Measurements from ENCODE around the gene RHOG. TPM values are rescaled to one million over a fixed set of nuclear protein-coding genes. Genes with fewer than 3 reads are reported as not detected.

RHOG gene
- total and polyA plus RNA-seq, 9 of the 15 experiments (the other 6 are each of a cell fraction or from before 2014, with no cell fraction given), result 22.6 to 162 (median 80.3) TPM

- TF ChIP-seq SFPQ (IDR thresholded peaks at IDR 0.05; ENCODE audit: low read depth, low read length), result no peak
- 0 out of 4 replicates have a peak, but pooled peaks of 1 of the 2 experiments have one; percentile 3 for TF ChIP-seq KDM1A (IDR thresholded peaks at IDR 0.05)
- no peak for TF ChIP-seq CBX5 (IDR thresholded peaks at IDR 0.05; ENCODE audit: borderline replicate concordance, low read depth)
- TF ChIP-seq KLF6 (CRISPR knock-in tag; IDR thresholded peaks at IDR 0.05; ENCODE audit: borderline replicate concordance), result 0 out of 2 replicates have a peak, but pooled peaks have one; percentile 13
- no peak for TF ChIP-seq PHB2 (IDR thresholded peaks at IDR 0.05; ENCODE audit: low read depth)
- TF ChIP-seq PATZ1 (CRISPR knock-in tag; IDR thresholded peaks at IDR 0.05; ENCODE audit: borderline replicate concordance), result no peak
- TF ChIP-seq MNT (conservative IDR thresholded peaks at IDR 0.05), result no peak
- TF ChIP-seq NR3C1 (CRISPR knock-in tag; IDR thresholded peaks at IDR 0.05), result no peak
- TF ChIP-seq CBFA2T3 (IDR thresholded peaks at IDR 0.05), result no peak
- TF ChIP-seq ZBED1 (IDR thresholded peaks at IDR 0.05), result no peak
- no peak for TF ChIP-seq DLX4 (CRISPR knock-in tag; IDR thresholded peaks at IDR 0.05)
- no peak for TF ChIP-seq POLR3G (IDR thresholded peaks at IDR 0.05; ENCODE audit: extremely low read depth, insufficient read length, insufficient replicate concordance)
- no peak for TF ChIP-seq MXI1 (IDR thresholded peaks at IDR 0.05; ENCODE audit: low read depth, low read length)
- TF ChIP-seq CHCHD3 (CRISPR knock-in tag; IDR thresholded peaks at IDR 0.05), result no peak
- TF ChIP-seq ZNF398 (CRISPR knock-in tag; IDR thresholded peaks at IDR 0.05), result no peak
- no peak for TF ChIP-seq DACH1 (IDR thresholded peaks at IDR 0.05; ENCODE audit: partially characterized antibody)
- TF ChIP-seq MTF1 (CRISPR knock-in tag; IDR thresholded peaks at IDR 0.05; ENCODE audit: borderline replicate concordance), result no peak
- TF ChIP-seq TEAD2 (tag; IDR thresholded peaks at IDR 0.05), result no peak
- no peak for TF ChIP-seq NUFIP1 (IDR thresholded peaks at IDR 0.05; ENCODE audit: partially characterized antibody)
- TF ChIP-seq ZNF780A (CRISPR knock-in tag; IDR thresholded peaks at IDR 0.05), result no peak
- no peak for TF ChIP-seq CBX8 (IDR thresholded peaks at IDR 0.05; ENCODE audit: borderline replicate concordance, extremely low read depth, low read depth, low read length, poor library complexity, severe bottlenecking)
Measured at GRCh38 chr11:3853899-3854659, 13.3 kb upstream of the RHOG start (continued).

Data from K562 (cell line).